H1 (cell line): Measurements from ENCODE around the gene AAMP. TPM values are rescaled to one million over a fixed set of nuclear protein-coding genes. Genes with fewer than 3 reads are reported as not detected.

Experiments used
- CTCF ChIA-PET: fragments of 300-600 bp; sonication (Branson Sonifier 250); formaldehyde crosslinking; loops from one replicate; lab custom pipeline; 2021; ENCODE audit not compliant: partially characterized antibody; lab: Charles Lee
- POLR2A ChIA-PET: fragments of 300-600 bp; sonication (Branson Sonifier 250); formaldehyde crosslinking; loops from one replicate; lab custom pipeline; 2021; ENCODE audit warnings: inconsistent platforms; ENCODE audit not compliant: partially characterized antibody; lab: Charles Lee
- DNase-seq, 2 experiments: peaks; one replicate each; pipeline versions ENCODE4 v3.0.0 to v3.0.0-alpha.2; 2010 to 2022; ENCODE audit warnings: low spot score in 2 of 2, low read depth in 1 of 2, mixed read lengths in 1 of 2
- FAIRE-seq: peaks from 2 replicates; lab custom pipeline; 2011; peaks lifted over from hg19 to GRCh38; lab: Jason Lieb, UNC
- H2AFZ ChIP-seq: 2 replicates; pipeline ENCODE4 v1.8.1; 2012; ENCODE audit warnings: low read length, inconsistent platforms
- H2AK5ac ChIP-seq: 2 replicates; pipeline ENCODE4 v1.6.1; 2013; ENCODE audit warnings: low read depth, low read length
- H2BK120ac ChIP-seq: replicated peaks from 2 replicates; pipeline ENCODE3; 2013; ENCODE audit warnings: low read depth, low read length, inconsistent platforms
- H2BK12ac ChIP-seq: 2 replicates; pipeline ENCODE4 v1.6.1; 2013; ENCODE audit warnings: low read depth, low read length
- H2BK15ac ChIP-seq: 2 replicates; pipeline ENCODE4 v1.6.1; 2013; ENCODE audit warnings: low read length
- H2BK20ac ChIP-seq: 2 replicates; pipeline ENCODE4 v1.6.1; 2013; ENCODE audit warnings: low read length
- H2BK5ac ChIP-seq: 2 replicates; pipeline ENCODE4 v1.6.1; 2013; ENCODE audit warnings: low read depth, low read length
- H3K14ac ChIP-seq: 2 replicates; pipeline ENCODE4 v1.6.1; 2013; ENCODE audit warnings: inconsistent platforms; ENCODE audit not compliant: insufficient read length
- H3K18ac ChIP-seq: 2 replicates; pipeline ENCODE4 v1.6.1; 2013; ENCODE audit warnings: low read length; ENCODE audit errors: extremely low read depth
- H3K23ac ChIP-seq: 2 replicates; pipeline ENCODE4 v1.6.1; 2013; ENCODE audit warnings: inconsistent platforms; ENCODE audit not compliant: insufficient read length
- H3K23me2 ChIP-seq: 2 replicates; pipeline ENCODE4 v1.6.1; 2013; ENCODE audit warnings: low read depth, low read length
- H3K27ac ChIP-seq: 2 replicates; pipeline ENCODE4 v1.6.1; 2011; ENCODE audit warnings: low read depth, low read length, inconsistent platforms
- H3K27me3 ChIP-seq, 4 experiments: replicated peaks in 1 of 4; 1 replicate in 1 of 4; 2 replicates in 3 of 4; pipeline versions ENCODE4 v1.6.1 to v1.8.1; 2011 to 2013; ENCODE audit warnings: low read length in 3 of 4, mild to moderate bottlenecking in 3 of 4, inconsistent platforms in 2 of 4, mixed read lengths in 2 of 4, moderate library complexity in 1 of 4; ENCODE audit not compliant: control insufficient read depth in 3 of 4, insufficient read depth in 3 of 4; ENCODE audit errors: extremely low read depth in 1 of 4
- H3K36me3 ChIP-seq, 4 experiments: 2 replicates each; pipeline versions ENCODE4 v1.6.1 to v1.8.1; 2011 to 2013; ENCODE audit warnings: mild to moderate bottlenecking in 4 of 4, low read length in 3 of 4, moderate library complexity in 2 of 4, control low read depth in 1 of 4, inconsistent platforms in 1 of 4; ENCODE audit not compliant: insufficient read depth in 4 of 4, control insufficient read depth in 2 of 4
- H3K4ac ChIP-seq: replicated peaks from 2 replicates; pipeline ENCODE3; 2013; ENCODE audit warnings: low read length, low read depth, mixed read lengths, inconsistent platforms; ENCODE audit not compliant: insufficient read length
- H3K4me1 ChIP-seq, 4 experiments: replicated peaks in 1 of 4; 1 replicate in 1 of 4; 2 replicates in 3 of 4; pipeline versions ENCODE4 v1.6.1 to v1.8.1; 2011 to 2013; ENCODE audit warnings: low read length in 3 of 4, inconsistent platforms in 2 of 4, mixed read lengths in 1 of 4; ENCODE audit not compliant: insufficient read depth in 4 of 4, control insufficient read depth in 3 of 4
- H3K4me2 ChIP-seq, 2 experiments: 2 replicates each; pipeline versions ENCODE4 v1.6.1 to v1.8.1; 2011 to 2013; ENCODE audit warnings: low read depth in 2 of 2, low read length in 2 of 2, control low read depth in 1 of 2, inconsistent platforms in 1 of 2, mild to moderate bottlenecking in 1 of 2; ENCODE audit not compliant: insufficient read depth in 1 of 2
- H3K4me3 ChIP-seq, 4 experiments: fragments of 200-600, 300-600 bp in 1 of 4; sonication (generic), shearing (Covaris generic), sonication (Bioruptor Twin) in 1 of 4; 2 replicates each; pipeline versions ENCODE4 v1.5.1 to v1.8.1; 2011 to 2016; ENCODE audit warnings: low read length in 4 of 4, low read depth in 3 of 4, control low read depth in 2 of 4, inconsistent platforms in 2 of 4, mild to moderate bottlenecking in 2 of 4, mixed read lengths in 1 of 4, moderate library complexity in 1 of 4; ENCODE audit not compliant: insufficient read depth in 2 of 4; ENCODE audit errors: extremely low read depth in 1 of 4
- H3K56ac ChIP-seq: replicated peaks from 2 replicates; pipeline ENCODE3; 2013; ENCODE audit warnings: low read depth, mild to moderate bottlenecking, mixed read lengths, low read length, inconsistent platforms; ENCODE audit not compliant: insufficient read length
- H3K79me1 ChIP-seq: 2 replicates; pipeline ENCODE4 v1.6.1; 2013; ENCODE audit warnings: low read depth, low read length, control low read depth
- H3K79me2 ChIP-seq, 2 experiments: 2 replicates each; pipeline versions ENCODE4 v1.6.1 to v1.8.1; 2012 to 2013; ENCODE audit warnings: low read length in 2 of 2, mild to moderate bottlenecking in 2 of 2, inconsistent platforms in 1 of 2; ENCODE audit not compliant: insufficient read depth in 2 of 2, control insufficient read depth in 1 of 2
- H3K9ac ChIP-seq, 4 experiments: replicated peaks in 1 of 4; 1 replicate in 1 of 4; 2 replicates in 3 of 4; pipeline versions ENCODE4 v1.6.1 to v1.8.1; 2011 to 2013; ENCODE audit warnings: low read depth in 3 of 4, low read length in 3 of 4, control low read depth in 2 of 4, mild to moderate bottlenecking in 2 of 4, moderate library complexity in 2 of 4, inconsistent platforms in 1 of 4; ENCODE audit errors: extremely low read depth in 1 of 4
- H3K9me3 ChIP-seq, 2 experiments: 2 replicates each; pipeline versions ENCODE4 v1.6.1 to v1.8.1; 2012 to 2013; ENCODE audit warnings: mild to moderate bottlenecking in 2 of 2, moderate library complexity in 2 of 2, control low read depth in 1 of 2, inconsistent platforms in 1 of 2, low read depth in 1 of 2, low read length in 1 of 2, mixed read lengths in 1 of 2; ENCODE audit not compliant: insufficient read depth in 2 of 2
- H4K20me1 ChIP-seq, 2 experiments: replicated peaks in 1 of 2; 2 replicates each; pipeline versions ENCODE3 to v1.8.1; 2011 to 2013; ENCODE audit warnings: inconsistent platforms in 2 of 2, low read length in 2 of 2, mild to moderate bottlenecking in 1 of 2; ENCODE audit not compliant: insufficient read depth in 2 of 2, control insufficient read depth in 1 of 2
- H4K5ac ChIP-seq: 2 replicates; pipeline ENCODE4 v1.6.1; 2013; ENCODE audit warnings: low read length, low read depth, mixed read lengths, inconsistent platforms; ENCODE audit not compliant: insufficient read length
- H4K8ac ChIP-seq: 2 replicates; pipeline ENCODE4 v1.8.0; 2013; ENCODE audit warnings: mild to moderate bottlenecking, moderate library complexity, low read length, inconsistent platforms; ENCODE audit not compliant: insufficient read depth; ENCODE audit errors: extremely low read depth
- H4K91ac ChIP-seq: replicated peaks from 2 replicates; pipeline ENCODE3; 2013; ENCODE audit warnings: low read length, mixed read lengths, inconsistent platforms; ENCODE audit not compliant: insufficient read length
- BACH1 ChIP-seq: IDR thresholded peaks from 2 replicates; pipeline ENCODE4 v1.6.1; 2012; ENCODE audit warnings: low read length, improper control_type of control experiment
- CBX5 ChIP-seq: fragments of 300-800, 300-1000 bp; sonication (generic); IDR thresholded peaks from 2 replicates; pipeline ENCODE4 v1.7.1; 2016; ENCODE audit warnings: antibody characterized with exemption, low read length, low read depth
- JUN ChIP-seq: IDR thresholded peaks from 2 replicates; pipeline ENCODE4 v1.6.1; 2011; ENCODE audit warnings: low read depth, mild to moderate bottlenecking, improper control_type of control experiment, low read length
- KDM5A ChIP-seq: fragments of 200-600 bp; IDR thresholded peaks from 2 replicates; pipeline ENCODE4 v1.7.1; 2012; ENCODE audit warnings: mild to moderate bottlenecking, low read length, inconsistent platforms, mixed read lengths
- POLR2A ChIP-seq, 2 experiments: IDR thresholded peaks; 1 replicate in 1 of 2; 2 replicates in 1 of 2; pipeline ENCODE4 v1.6.1; 2011; ENCODE audit warnings: low read depth in 2 of 2, low read length in 2 of 2, mild to moderate bottlenecking in 2 of 2; ENCODE audit errors: control extremely low read depth in 1 of 2
- SIX5 ChIP-seq: IDR thresholded peaks from 2 replicates; pipeline ENCODE4 v1.6.1; 2011; ENCODE audit warnings: mild to moderate bottlenecking, low read depth, low read length
- SRF ChIP-seq: IDR thresholded peaks from 2 replicates; pipeline ENCODE4 v1.6.1; 2011; ENCODE audit warnings: mild to moderate bottlenecking, low read depth, low read length, moderate library complexity
- WGBS, 2 experiments: shearing (Covaris generic) in 1 of 2; methylation state at CpG; one replicate each; pipeline versions ENCODE4 v1.1.6 to v1.1.7; 2013 to 2015; ENCODE audit warnings: low lambda C conversion rate in 2 of 2, mixed read lengths in 2 of 2, inconsistent platforms in 1 of 2, low coverage in 1 of 2, missing lambda C conversion rate in 1 of 2; ENCODE audit not compliant: insufficient replicate concordance in 2 of 2, insufficient coverage in 1 of 2, insufficient read length in 1 of 2; ENCODE audit errors: extremely low coverage in 1 of 2, missing lambda C conversion rate in 1 of 2; 5-methylcytosine and 5-hydroxymethylcytosine counted together
- polyA plus RNA-seq, 7 experiments: library from polyadenylated mRNA; depleted of rRNA in 3 of 7; stranded (reverse) in 5 of 7; unstranded in 2 of 7; fragments of >200 nt in 5 of 7; fragments of 200-250 nt in 2 of 7; gene quantifications; 1 replicate in 5 of 7; 2 replicates in 1 of 7; 4 replicates in 1 of 7; pipeline versions ENCODE4 v1.2.1 to v1.2.3, GENCODE V29; 2011 to 2013; ENCODE audit warnings: missing spikeins in 2 of 7, mixed read lengths in 2 of 7
- total RNA-seq: library from RNA; stranded (reverse); fragmentation: NEBNext Ultra II Directional; extraction: Animal tissue kit (Norgen Biotek cat#: 25700); gene quantifications from 2 replicates; pipeline ENCODE4 v1.2.1, GENCODE V29; 2021
- TF ChIP-seq, protein P1 (sequence below): IDR thresholded peaks from 2 replicates; pipeline ENCODE4 v1.6.1; 2012; ENCODE audit warnings: low read length, inconsistent platforms

Gene AAMP
- total and polyA plus RNA-seq, 2 of the 8 experiments (the other 6 are each of a cell fraction or from before 2014, with no cell fraction given), result 119 to 125 TPM

DNA sequence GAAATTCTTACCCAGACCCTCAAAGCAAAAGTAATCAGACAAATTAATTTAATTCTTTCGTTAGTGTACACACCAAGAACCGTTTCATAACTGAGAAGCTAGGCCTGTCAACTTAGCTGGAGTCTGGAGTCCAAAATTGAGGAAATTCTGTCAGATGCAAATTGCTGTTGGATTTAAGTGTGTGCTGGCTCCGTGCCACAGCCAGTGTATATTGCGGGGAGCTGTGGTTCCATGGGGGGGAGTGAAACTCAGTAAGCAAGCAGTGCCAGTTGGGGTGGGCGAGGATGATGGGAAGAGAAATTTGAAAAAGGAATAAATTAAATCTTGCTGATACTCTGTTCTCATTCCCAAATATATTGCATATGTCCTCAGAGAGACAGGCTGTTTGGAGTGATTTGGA, 48.9 kb downstream of the AAMP start:
- Histone ChIP-seq H3K27me3 (no peaks in the 10 kb centered on the region), H3K56ac (no peak overlapping the region), H2BK20ac (no peak overlapping the region), H3K79me2 (peaks cover 44 to 82% of the 10 kb centered on the region in 2 experiments), H3K18ac (no peak overlapping the region), H3K23ac (no peak overlapping the region), H2AFZ (no peak overlapping the region), H4K8ac (no peak overlapping the region), H3K14ac (no peak overlapping the region), H2BK12ac (no peak overlapping the region), H3K4ac (no peak overlapping the region), H3K79me1 (peaks cover 14% of the 10 kb centered on the region; the same call in 1 of the 2 replicates), H3K23me2 (peaks cover 2% of the 10 kb centered on the region; the same call in 1 of the 2 replicates)
- no peak for FAIRE-seq
- TF ChIP-seq SRF, result no peak
- no peak for TF ChIP-seq POLR2A (IDR thresholded peaks at IDR 0.05; ENCODE audit: control extremely low read depth in 1 of 2, low read depth in 2 of 2, low read length in 2 of 2)
- no peak for TF ChIP-seq BACH1
- TF ChIP-seq KDM5A, result no peak
- no peak for TF ChIP-seq JUN
- TF ChIP-seq, protein P1, sequence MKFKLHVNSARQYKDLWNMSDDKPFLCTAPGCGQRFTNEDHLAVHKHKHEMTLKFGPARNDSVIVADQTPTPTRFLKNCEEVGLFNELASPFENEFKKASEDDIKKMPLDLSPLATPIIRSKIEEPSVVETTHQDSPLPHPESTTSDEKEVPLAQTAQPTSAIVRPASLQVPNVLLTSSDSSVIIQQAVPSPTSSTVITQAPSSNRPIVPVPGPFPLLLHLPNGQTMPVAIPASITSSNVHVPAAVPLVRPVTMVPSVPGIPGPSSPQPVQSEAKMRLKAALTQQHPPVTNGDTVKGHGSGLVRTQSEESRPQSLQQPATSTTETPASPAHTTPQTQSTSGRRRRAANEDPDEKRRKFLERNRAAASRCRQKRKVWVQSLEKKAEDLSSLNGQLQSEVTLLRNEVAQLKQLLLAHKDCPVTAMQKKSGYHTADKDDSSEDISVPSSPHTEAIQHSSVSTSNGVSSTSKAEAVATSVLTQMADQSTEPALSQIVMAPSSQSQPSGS, result no peak
- no peak for TF ChIP-seq SIX5
- no peak for TF ChIP-seq CBX5
- TF ChIP-seq, all 59 proteins: peak for 0
- H2AK5ac ChIP-seq, result no peak overlapping the region
- ChIA-PET CTCF (interaction anchor here (1.0 to 2.3 kb wide), 5 partner anchors 9 to 39 kb away, joined by 3 to 14 read pairs (median 4); no protein-coding TSS in a partner anchor), POLR2A (interaction anchor here (1.1 kb wide), 1 partner anchor 173 kb away, joined by 3 read pairs; no protein-coding TSS in a partner anchor)
- H2BK120ac ChIP-seq, result no peak overlapping the region
- H3K36me3 ChIP-seq, result peaks cover 1 to 24% (median 7%) of the 10 kb centered on the region in 4 experiments; a peak in 6 of 8 replicates
- peaks cover 0 to 10% (median 3%) of the 10 kb centered on the region in 4 experiments; a peak in 3 of 7 replicates for H3K4me1 ChIP-seq
- no peak overlapping the region for H2BK5ac ChIP-seq
- peaks cover 10 to 14% of the 10 kb centered on the region in 2 experiments for H4K20me1 ChIP-seq
- H3K4me2 ChIP-seq, result no peak overlapping the region
- H3K9me3 ChIP-seq, result no peaks in the 10 kb centered on the region
- no peak overlapping the region for H3K4me3 ChIP-seq
- H3K27ac ChIP-seq, result no peak overlapping the region
- no peak for DNase-seq
- no peak overlapping the region for H2BK15ac ChIP-seq
- H4K5ac ChIP-seq, result no peak overlapping the region
- no peak overlapping the region for H4K91ac ChIP-seq
- no peak overlapping the region for H3K9ac ChIP-seq
- 96% methylated on average over 5 of the region's 5 CpGs; no CpG with 5 or more reads in 1 of the 2 experiments for WGBS, 2 experiments
